ENCODE results near the gene EYA4. TPM values are rescaled to one million over a fixed set of nuclear protein-coding genes. Genes with fewer than 3 reads are reported as not detected.

The EYA4 gene
- total RNA-seq, 1 donor from 2014 or later = 0.40 TPM

GRCh38 chr6:133547136-133547535, 306.0 kb downstream of the EYA4 start:
- DNase-seq = no peak
- H3K9me3 Mint-ChIP-seq = no peaks in the 10 kb centered on the region
- ChIA-PET CTCF (no interaction called here), POLR2A (no interaction called here)
- ATAC-seq (ENCODE audit: low read depth) = no peak
- peaks cover 10% of the 10 kb centered on the region for H3K27me3 Mint-ChIP-seq
- no peaks in the 10 kb centered on the region for H3K36me3 Mint-ChIP-seq (ENCODE audit: low read depth)
- no peak for TF ChIP-seq CTCF (IDR thresholded peaks at IDR 0.05)
- no peak overlapping the region for H3K4me3 Mint-ChIP-seq
- H3K4me1 Mint-ChIP-seq = no peaks in the 10 kb centered on the region
- no peak overlapping the region for H3K27ac Mint-ChIP-seq
- intact Hi-C loops (cut with micrococcal nuclease) = no loop called here

- ChIA-PET CTCF (no interaction called here), POLR2A (interaction anchor here (0.9 kb wide), 1 partner anchor 14 kb away, joined by 3 read pairs; no protein-coding TSS in a partner anchor)
- no peaks in the 10 kb centered on the region for H3K4me1 Mint-ChIP-seq
- ATAC-seq (ENCODE audit: low read depth) (no peak), DNase-seq (no peak)
- H3K27me3 Mint-ChIP-seq = peaks cover 3% of the 10 kb centered on the region
- no peak for TF ChIP-seq CTCF (IDR thresholded peaks at IDR 0.05)
- no peak overlapping the region for H3K27ac Mint-ChIP-seq
- H3K36me3 Mint-ChIP-seq (ENCODE audit: low read depth) = no peaks in the 10 kb centered on the region
- H3K4me3 Mint-ChIP-seq = no peak overlapping the region
- intact Hi-C loops (cut with micrococcal nuclease) = no loop called here
- no peaks in the 10 kb centered on the region for H3K9me3 Mint-ChIP-seq
Measured at GRCh38 chr6:133548423-133549159, 307.4 kb downstream of the EYA4 start.

- no peak for ATAC-seq (ENCODE audit: low read depth)
- no peaks in the 10 kb centered on the region for H3K9me3 Mint-ChIP-seq
- no peaks in the 10 kb centered on the region for H3K36me3 Mint-ChIP-seq (ENCODE audit: low read depth)
- H3K27me3 Mint-ChIP-seq = peaks cover 4% of the 10 kb centered on the region
- POLR2A ChIA-PET = no interaction called here
- H3K4me3 Mint-ChIP-seq = no peak overlapping the region
- CTCF ChIA-PET = no interaction called here
- intact Hi-C loops (cut with micrococcal nuclease) = no loop called here
- TF ChIP-seq CTCF (IDR thresholded peaks at IDR 0.05) = no peak
- no peak overlapping the region for H3K27ac Mint-ChIP-seq
- no peaks in the 10 kb centered on the region for H3K4me1 Mint-ChIP-seq
- no peak for DNase-seq
Measured at GRCh38 chr6:133549371-133549801, 308.2 kb downstream of the EYA4 start.

GRCh38 chr6:133550026-133550425, 308.9 kb downstream of the EYA4 start:
- CTCF ChIA-PET = no interaction called here
- Mint-ChIP-seq H3K27me3 (peaks cover 7% of the 10 kb centered on the region), H3K9me3 (no peaks in the 10 kb centered on the region), H3K27ac (no peak overlapping the region), H3K4me1 (no peaks in the 10 kb centered on the region), H3K4me3 (no peak overlapping the region), H3K36me3 (ENCODE audit: low read depth) (no peaks in the 10 kb centered on the region)
- intact Hi-C loops (cut with micrococcal nuclease) = loop anchor here (10.0 kb wide), 1 partner anchor 885 kb away; no protein-coding TSS in a partner anchor
- no peak for TF ChIP-seq CTCF (IDR thresholded peaks at IDR 0.05)
- POLR2A ChIA-PET = no interaction called here
- ATAC-seq (ENCODE audit: low read depth) = no peak
- DNase-seq = no peak

- no peak for TF ChIP-seq CTCF (IDR thresholded peaks at IDR 0.05)
- ChIA-PET POLR2A (no interaction called here), CTCF (interaction anchor here (0.9 kb wide), 1 partner anchor 882 kb away, joined by 3 read pairs; no protein-coding TSS in a partner anchor)
- H3K9me3 Mint-ChIP-seq = no peaks in the 10 kb centered on the region
- intact Hi-C loops (cut with micrococcal nuclease) = loop anchor here (10.0 kb wide), 1 partner anchor 887 kb away; no protein-coding TSS in a partner anchor
- H3K27ac Mint-ChIP-seq = no peak overlapping the region
- H3K27me3 Mint-ChIP-seq = peaks cover 7% of the 10 kb centered on the region
- H3K4me3 Mint-ChIP-seq = no peak overlapping the region
- no peaks in the 10 kb centered on the region for H3K36me3 Mint-ChIP-seq (ENCODE audit: low read depth)
- DNase-seq (no peak), ATAC-seq (ENCODE audit: low read depth) (no peak)
- H3K4me1 Mint-ChIP-seq = no peaks in the 10 kb centered on the region
Measured at GRCh38 chr6:133551436-133551835, 310.3 kb downstream of the EYA4 start.
